Measurements from ENCODE around the gene TTLL12. TPM values are rescaled to one million over a fixed set of nuclear protein-coding genes. Genes with fewer than 3 reads are reported as not detected.

The TTLL12 gene
- total RNA-seq, 1 experiment from 2014 or later = 46.4 TPM

GRCh38 chr22:43201486-43202219, 14.7 kb upstream of the TTLL12 start:
- Mint-ChIP-seq H3K9me3 (ENCODE audit: unreplicated experiment) (no peaks in the 10 kb centered on the region), H3K4me1 (ENCODE audit: low read depth, unreplicated experiment) (no peaks in the 10 kb centered on the region), H3K27me3 (ENCODE audit: insufficient read depth, unreplicated experiment) (no peaks in the 10 kb centered on the region), H3K27ac (ENCODE audit: unreplicated experiment) (no peak overlapping the region), H3K4me3 (ENCODE audit: unreplicated experiment) (no peak overlapping the region), H3K36me3 (ENCODE audit: insufficient read depth, unreplicated experiment) (no peaks in the 10 kb centered on the region)
- DNase-seq = no peak
- no peak for TF ChIP-seq CTCF (IDR thresholded peaks at IDR 0.05; ENCODE audit: insufficient read depth in 1 of 2, low read depth in 1 of 2, low read length in 1 of 2, severe bottlenecking in 1 of 2, unreplicated experiment in 1 of 2)
- intact Hi-C loops (cut with micrococcal nuclease; ENCODE audit: unreplicated experiment) = no loop called here
- BruUV-seq (replicated peaks) = no TSS peak
- Histone ChIP-seq H3K36me3 (ENCODE audit: control insufficient read depth, insufficient read depth, low read length) (no peaks in the 10 kb centered on the region), H3K4me1 (no peaks in the 10 kb centered on the region), H3K27me3 (replicated peaks; ENCODE audit: control insufficient read depth, insufficient read depth, low read length) (no peaks in the 10 kb centered on the region), H3K4me3 (ENCODE audit: low read depth, low read length) (no peak overlapping the region), H3K9me3 (no peaks in the 10 kb centered on the region)
- ChIA-PET POLR2A (interaction anchor here (0.8 kb wide), 1 partner anchor 14 kb away, joined by 12 read pairs; the partner anchor contains the start of gene TTLL12), CTCF (no interaction called here)

- no peaks in the 10 kb centered on the region for H3K27me3 ChIP-seq (replicated peaks; ENCODE audit: control insufficient read depth, insufficient read depth, low read length)
- H3K4me3 ChIP-seq (ENCODE audit: low read depth, low read length) = no peak overlapping the region
- intact Hi-C loops (cut with micrococcal nuclease; ENCODE audit: unreplicated experiment) = no loop called here
- no peak overlapping the region for H3K27ac Mint-ChIP-seq (ENCODE audit: unreplicated experiment)
- no peaks in the 10 kb centered on the region for H3K36me3 Mint-ChIP-seq (ENCODE audit: insufficient read depth, unreplicated experiment)
- no peaks in the 10 kb centered on the region for H3K27me3 Mint-ChIP-seq (ENCODE audit: insufficient read depth, unreplicated experiment)
- CTCF ChIA-PET = no interaction called here
- POLR2A ChIA-PET = no interaction called here
- H3K36me3 ChIP-seq (ENCODE audit: control insufficient read depth, insufficient read depth, low read length) = no peaks in the 10 kb centered on the region
- no peak for DNase-seq
- no peak for TF ChIP-seq CTCF (IDR thresholded peaks at IDR 0.05; ENCODE audit: insufficient read depth in 1 of 2, low read depth in 1 of 2, low read length in 1 of 2, severe bottlenecking in 1 of 2, unreplicated experiment in 1 of 2)
- no TSS peak for BruUV-seq (replicated peaks)
- no peaks in the 10 kb centered on the region for H3K9me3 ChIP-seq
- no peaks in the 10 kb centered on the region for H3K4me1 Mint-ChIP-seq (ENCODE audit: low read depth, unreplicated experiment)
- no peak overlapping the region for H3K4me3 Mint-ChIP-seq (ENCODE audit: unreplicated experiment)
- H3K9me3 Mint-ChIP-seq (ENCODE audit: unreplicated experiment) = no peaks in the 10 kb centered on the region
- no peaks in the 10 kb centered on the region for H3K4me1 ChIP-seq
These were observed 13.6 kb upstream of the TTLL12 start for GRCh38 chr22:43200555-43200954.

GRCh38 chr22:43200031-43200430, 13.1 kb upstream of the TTLL12 start:
- no peak for TF ChIP-seq CTCF (IDR thresholded peaks at IDR 0.05; ENCODE audit: insufficient read depth in 1 of 2, low read depth in 1 of 2, low read length in 1 of 2, severe bottlenecking in 1 of 2, unreplicated experiment in 1 of 2)
- ChIA-PET POLR2A (no interaction called here), CTCF (no interaction called here)
- Mint-ChIP-seq H3K36me3 (ENCODE audit: insufficient read depth, unreplicated experiment) (no peaks in the 10 kb centered on the region), H3K4me1 (ENCODE audit: low read depth, unreplicated experiment) (no peaks in the 10 kb centered on the region), H3K27me3 (ENCODE audit: insufficient read depth, unreplicated experiment) (no peaks in the 10 kb centered on the region), H3K4me3 (ENCODE audit: unreplicated experiment) (no peak overlapping the region), H3K9me3 (ENCODE audit: unreplicated experiment) (no peaks in the 10 kb centered on the region), H3K27ac (ENCODE audit: unreplicated experiment) (no peak overlapping the region)
- intact Hi-C loops (cut with micrococcal nuclease; ENCODE audit: unreplicated experiment) = no loop called here
- H3K9me3 ChIP-seq = no peaks in the 10 kb centered on the region
- no peak for DNase-seq
- no TSS peak for BruUV-seq (replicated peaks)
- no peaks in the 10 kb centered on the region for H3K36me3 ChIP-seq (ENCODE audit: control insufficient read depth, insufficient read depth, low read length)
- H3K4me3 ChIP-seq (ENCODE audit: low read depth, low read length) = no peak overlapping the region
- no peaks in the 10 kb centered on the region for H3K27me3 ChIP-seq (replicated peaks; ENCODE audit: control insufficient read depth, insufficient read depth, low read length)
- H3K4me1 ChIP-seq = no peaks in the 10 kb centered on the region
